Neural crest cell (in vitro differentiated cells): ENCODE measurements around the gene BDKRB2. TPM values are rescaled to one million over a fixed set of nuclear protein-coding genes. Genes with fewer than 3 reads are reported as not detected.

ENCODE experiments used
- DNase-seq: peaks from one replicate; pipeline ENCODE4 v3.0.0; 2021; ENCODE audit warnings: low read depth, mixed read lengths, low spot score
- H3K27ac Mint-ChIP-seq: one replicate; pipeline ENCODE4 v1.8.0; 2021; ENCODE audit warnings: mild to moderate bottlenecking, mixed read lengths; ENCODE audit not compliant: unreplicated experiment
- H3K27me3 Mint-ChIP-seq: 2 replicates; pipeline ENCODE4 v1.8.0; 2021; ENCODE audit warnings: low read depth, mild to moderate bottlenecking, mixed read lengths
- H3K36me3 Mint-ChIP-seq: 2 replicates; pipeline ENCODE4 v1.8.0; 2021; ENCODE audit warnings: low read depth, mild to moderate bottlenecking, mixed read lengths
- H3K4me1 Mint-ChIP-seq: 2 replicates; pipeline ENCODE4 v1.8.0; 2021; ENCODE audit warnings: mixed read lengths
- H3K4me3 Mint-ChIP-seq: one replicate; pipeline ENCODE4 v1.8.0; 2021; ENCODE audit warnings: mild to moderate bottlenecking, mixed read lengths
- H3K9me3 Mint-ChIP-seq: 2 replicates; pipeline ENCODE4 v1.8.0; 2021; ENCODE audit warnings: mixed read lengths
- CTCF ChIP-seq: fragments of 200-600 bp; sonication (generic); conservative IDR thresholded peaks from 2 replicates; pipeline ENCODE4 v1.5.0; 2021; ENCODE audit warnings: antibody characterized with exemption, mild to moderate bottlenecking
- total RNA-seq: library from RNA; stranded (reverse); gene quantifications from 2 replicates; pipeline ENCODE4 v1.2.1, GENCODE V29; 2021

BDKRB2 gene
- total RNA-seq, 1 donor from 2014 or later: 0.09 TPM

GRCh38 chr14:96284008-96284407 lies 79.4 kb downstream of the BDKRB2 start:
- no peak for DNase-seq
- no peaks in the 10 kb centered on the region for H3K9me3 Mint-ChIP-seq
- H3K27ac Mint-ChIP-seq: no peak overlapping the region
- no peak overlapping the region for H3K4me3 Mint-ChIP-seq
- no peaks in the 10 kb centered on the region for H3K27me3 Mint-ChIP-seq
- peaks cover 19% of the 10 kb centered on the region for H3K4me1 Mint-ChIP-seq
- peaks cover 5% of the 10 kb centered on the region for H3K36me3 Mint-ChIP-seq
- TF ChIP-seq CTCF: no peak

- no peaks in the 10 kb centered on the region for H3K27me3 Mint-ChIP-seq
- no peaks in the 10 kb centered on the region for H3K9me3 Mint-ChIP-seq
- H3K4me3 Mint-ChIP-seq: no peak overlapping the region
- peaks cover 3% of the 10 kb centered on the region for H3K36me3 Mint-ChIP-seq
- no peak for DNase-seq
- peak; percentile 28 for TF ChIP-seq CTCF
- H3K27ac Mint-ChIP-seq: no peak overlapping the region
- H3K4me1 Mint-ChIP-seq: peaks cover 19% of the 10 kb centered on the region
Measured at GRCh38 chr14:96284430-96284829, 79.8 kb downstream of the BDKRB2 start.

- Mint-ChIP-seq H3K36me3 (peaks cover 8% of the 10 kb centered on the region), H3K27me3 (no peaks in the 10 kb centered on the region), H3K4me3 (no peak overlapping the region), H3K27ac (no peak overlapping the region), H3K4me1 (peaks cover 19% of the 10 kb centered on the region), H3K9me3 (no peaks in the 10 kb centered on the region)
- no peak for TF ChIP-seq CTCF
- no peak for DNase-seq
Measured at GRCh38 chr14:96285667-96286066, 81.0 kb downstream of the BDKRB2 start.

- H3K4me1 Mint-ChIP-seq: peaks cover 19% of the 10 kb centered on the region
- no peaks in the 10 kb centered on the region for H3K27me3 Mint-ChIP-seq
- no peak overlapping the region for H3K27ac Mint-ChIP-seq
- no peaks in the 10 kb centered on the region for H3K9me3 Mint-ChIP-seq
- TF ChIP-seq CTCF: no peak
- H3K36me3 Mint-ChIP-seq: peaks cover 8% of the 10 kb centered on the region
- H3K4me3 Mint-ChIP-seq: no peak overlapping the region
- no peak for DNase-seq
Measured at GRCh38 chr14:96286251-96286650, 81.6 kb downstream of the BDKRB2 start.

GRCh38 chr14:96287856-96288255 lies 83.2 kb downstream of the BDKRB2 start:
- Mint-ChIP-seq H3K36me3 (peaks cover 8% of the 10 kb centered on the region), H3K4me3 (no peak overlapping the region), H3K9me3 (no peaks in the 10 kb centered on the region), H3K27me3 (no peaks in the 10 kb centered on the region), H3K27ac (no peak overlapping the region), H3K4me1 (peaks cover 3% of the 10 kb centered on the region)
- TF ChIP-seq CTCF: no peak
- no peak for DNase-seq

Other genes starting within 250 kb of the BDKRB2 start
- gene C14orf132, start 165.5 kb upstream of the BDKRB2 start, total RNA-seq: 38.2 and 42.1 TPM in 2 replicates
- gene BDKRB1, start 51.4 kb downstream of the BDKRB2 start, total RNA-seq: not detected in 2 replicates
- gene ATG2B, start 158.5 kb downstream of the BDKRB2 start, total RNA-seq: 17.0 and 19.5 TPM in 2 replicates
- gene GSKIP, start 158.7 kb downstream of the BDKRB2 start, total RNA-seq: 21.3 and 29.4 TPM in 2 replicates
- gene AK7, start 187.3 kb downstream of the BDKRB2 start, total RNA-seq: 4.8 and 8.1 TPM in 2 replicates